HG03469 (cell line): ENCODE measurements around the gene GPR15LG.

Experiments used
- ATAC-seq: cut with Tn5 transposase; IDR thresholded peaks from one replicate; pipeline ENCODE4 v1.9.1; 2021; ENCODE audit warnings: mild to moderate bottlenecking, moderate library complexity, moderate number of reproducible peaks; ENCODE audit not compliant: unreplicated experiment

The GPR15LG gene

GRCh38 chr10:84212014-84212413 is 38.4 kb downstream of the GPR15LG start:
- no peak for ATAC-seq

GRCh38 chr10:84213076-84213475 is 39.5 kb downstream of the GPR15LG start:
- no peak for ATAC-seq

DNA sequence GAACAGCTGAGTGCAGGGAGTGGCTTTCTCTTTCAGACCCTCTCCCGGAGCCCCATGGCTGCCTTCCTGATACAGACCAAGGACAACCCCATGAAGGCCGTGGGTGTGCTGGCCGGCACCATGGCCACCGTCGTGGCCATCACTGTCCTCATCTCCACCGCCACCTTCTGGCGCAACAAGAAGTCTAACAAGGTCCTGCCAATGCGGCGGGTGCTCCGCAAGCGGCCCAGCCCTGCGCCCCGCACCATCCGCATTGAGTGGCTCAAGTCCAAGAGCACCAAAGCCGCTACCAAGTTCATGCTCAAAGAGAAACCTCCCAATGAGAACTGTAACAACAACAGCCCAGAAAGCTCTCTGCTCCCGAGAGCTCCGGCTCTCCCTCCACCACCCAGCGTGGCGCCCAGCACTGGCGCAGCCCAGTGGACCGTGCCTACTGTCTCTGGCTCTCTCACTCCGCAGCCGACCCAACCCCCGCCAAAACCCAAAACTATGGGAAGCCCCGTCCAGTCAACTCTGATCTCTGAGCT is 40.5 kb downstream of the GPR15LG start:
- no peak for ATAC-seq

DNA sequence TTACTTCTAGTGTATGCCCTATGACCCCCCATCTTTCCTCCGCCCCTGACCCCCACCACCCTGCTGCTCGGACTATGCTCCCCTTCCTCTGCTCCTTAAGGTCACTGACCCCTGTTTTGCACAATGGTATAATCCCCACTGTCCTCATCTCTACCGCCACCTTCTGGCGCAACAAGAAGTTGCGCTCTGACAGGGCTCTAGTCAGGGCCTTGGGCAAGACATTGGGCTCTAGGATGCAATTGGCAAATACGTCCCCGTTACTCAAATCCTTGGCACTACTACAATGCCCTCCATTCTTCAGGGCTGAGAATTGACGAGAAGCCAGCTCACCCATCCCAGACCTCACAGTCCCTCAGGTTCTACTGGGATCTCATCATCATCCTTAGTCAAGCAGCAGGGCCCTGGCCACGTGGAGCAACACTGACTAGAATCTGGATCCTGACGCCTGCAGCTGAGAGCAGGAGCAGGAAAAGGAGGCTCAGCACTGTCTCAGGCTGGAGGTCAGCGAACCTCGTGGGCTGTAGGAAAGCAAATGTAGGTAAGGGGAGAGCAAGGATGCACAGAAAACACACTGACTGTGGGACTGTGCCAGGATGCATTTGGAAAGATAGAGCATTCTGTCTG is 41.1 kb downstream of the GPR15LG start:
- ATAC-seq: peak; percentile 89

DNA sequence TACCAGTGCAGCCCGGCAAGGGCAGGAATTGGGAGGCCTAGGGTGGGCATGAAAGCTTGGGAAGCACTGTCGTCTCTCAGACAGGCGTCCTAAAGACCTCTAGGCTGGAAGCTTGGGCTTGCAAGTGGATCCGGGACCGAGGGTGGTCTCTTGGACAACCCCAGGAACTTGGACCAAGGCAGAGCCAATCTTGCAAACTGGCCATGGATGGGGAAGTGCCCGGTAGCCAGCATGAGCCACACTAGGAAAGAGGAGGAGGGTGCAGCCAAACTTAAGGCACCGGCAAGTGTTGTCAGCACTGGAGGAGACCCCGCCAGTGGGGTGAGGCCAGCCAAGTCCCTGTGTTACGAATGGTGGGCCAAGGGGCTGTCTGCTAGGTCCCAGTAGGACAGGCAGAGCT is 43.2 kb downstream of the GPR15LG start:
- no peak for ATAC-seq

DNA sequence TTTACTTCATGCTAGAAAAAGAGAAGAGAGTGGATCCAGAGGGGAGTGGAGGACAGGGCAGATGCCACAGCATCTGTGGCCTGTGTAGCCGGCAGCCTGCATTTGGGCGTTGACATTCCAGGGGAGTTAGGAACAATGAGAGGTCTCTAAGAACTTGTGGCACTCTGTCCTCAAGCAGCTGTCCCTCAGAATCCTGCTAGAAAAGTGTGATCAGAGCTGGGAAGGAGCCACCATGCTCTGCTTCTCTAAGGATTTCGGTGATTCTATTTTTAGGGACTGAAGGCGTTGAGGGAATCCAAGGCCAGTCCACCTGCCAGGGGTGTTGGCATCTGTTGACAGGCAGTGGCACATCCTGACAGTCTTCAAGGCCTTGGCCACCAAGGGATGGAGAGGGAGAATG is 44.1 kb downstream of the GPR15LG start:
- ATAC-seq: no peak

GRCh38 chr10:84221916-84222315 is 48.3 kb downstream of the GPR15LG start:
- ATAC-seq: no peak

GRCh38 chr10:84224411-84225028 is 50.9 kb downstream of the GPR15LG start:
- no peak for ATAC-seq

GRCh38 chr10:84225427-84226173 is 52.0 kb downstream of the GPR15LG start, which contains the start of gene LRIT2:
TSS of gene LRIT2 (minus strand) at chr10:84225544. CDS start at chr10:84225520, 24 bp downstream.
- ATAC-seq: no peak

- no peak for ATAC-seq
Measured at GRCh38 chr10:84226616-84227015, 53.0 kb downstream of the GPR15LG start.

DNA sequence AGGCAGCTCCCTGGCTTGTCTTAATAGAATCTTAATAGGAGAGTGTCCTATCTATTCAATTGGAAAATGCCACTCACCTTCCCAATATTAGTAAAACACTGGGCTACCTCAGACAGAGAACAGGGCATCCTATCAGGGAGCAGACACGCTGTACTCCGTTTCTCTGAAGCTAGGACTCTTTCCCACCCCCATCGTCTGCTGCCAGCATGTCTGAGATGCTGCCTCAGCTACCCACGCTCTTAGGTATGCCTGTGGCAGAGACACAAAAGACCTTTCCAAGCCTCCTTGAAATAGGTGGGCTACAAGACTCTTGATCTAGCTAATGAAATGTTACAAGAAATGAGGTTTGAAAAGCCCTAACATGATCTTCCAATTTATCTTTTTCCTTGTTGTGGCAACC is 54.2 kb downstream of the GPR15LG start:
- ATAC-seq: no peak

DNA sequence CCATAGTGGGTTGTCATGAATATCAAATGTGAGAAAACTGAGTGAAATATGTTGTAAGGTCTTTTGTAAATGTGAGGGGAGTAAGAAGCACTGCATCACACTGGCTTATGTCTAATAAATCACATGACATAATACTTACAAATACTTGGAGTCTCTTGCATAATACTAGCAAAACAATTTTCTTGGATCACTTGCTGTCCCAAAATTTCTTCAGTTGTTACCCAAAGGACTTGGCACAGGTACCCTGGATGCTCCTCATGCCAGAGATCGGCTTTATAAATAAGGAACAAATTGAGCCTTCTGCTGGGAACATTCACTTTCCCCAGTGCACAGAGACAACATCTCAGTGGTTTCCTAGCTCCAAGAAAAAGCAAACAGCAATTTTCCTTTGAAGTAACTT is 56.8 kb downstream of the GPR15LG start:
- ATAC-seq: no peak

GRCh38 chr10:84232376-84232775 is 58.8 kb downstream of the GPR15LG start:
- no peak for ATAC-seq

- no peak for ATAC-seq
Measured at GRCh38 chr10:84233940-84234339, 60.3 kb downstream of the GPR15LG start.

- ATAC-seq: no peak
Measured at GRCh38 chr10:84234479-84234878, 60.9 kb downstream of the GPR15LG start.
